Neural crest cell (in vitro differentiated cells): ENCODE results near the gene TRIM8. TPM values are rescaled to one million over a fixed set of nuclear protein-coding genes. Genes with fewer than 3 reads are reported as not detected.

ENCODE experiments used
- DNase-seq: peaks from one replicate; pipeline ENCODE4 v3.0.0; 2021; ENCODE audit warnings: low read depth, mixed read lengths, low spot score
- H3K27ac Mint-ChIP-seq: one replicate; pipeline ENCODE4 v1.8.0; 2021; ENCODE audit warnings: mild to moderate bottlenecking, mixed read lengths; ENCODE audit not compliant: unreplicated experiment
- H3K27me3 Mint-ChIP-seq: 2 replicates; pipeline ENCODE4 v1.8.0; 2021; ENCODE audit warnings: low read depth, mild to moderate bottlenecking, mixed read lengths
- H3K36me3 Mint-ChIP-seq: 2 replicates; pipeline ENCODE4 v1.8.0; 2021; ENCODE audit warnings: low read depth, mild to moderate bottlenecking, mixed read lengths
- H3K4me1 Mint-ChIP-seq: 2 replicates; pipeline ENCODE4 v1.8.0; 2021; ENCODE audit warnings: mixed read lengths
- H3K4me3 Mint-ChIP-seq: one replicate; pipeline ENCODE4 v1.8.0; 2021; ENCODE audit warnings: mild to moderate bottlenecking, mixed read lengths
- H3K9me3 Mint-ChIP-seq: 2 replicates; pipeline ENCODE4 v1.8.0; 2021; ENCODE audit warnings: mixed read lengths
- total RNA-seq: library from RNA; stranded (reverse); gene quantifications from 2 replicates; pipeline ENCODE4 v1.2.1, GENCODE V29; 2021
- TF ChIP-seq, protein P1 (sequence below): fragments of 200-600 bp; sonication (generic); conservative IDR thresholded peaks from 2 replicates; pipeline ENCODE4 v1.5.0; 2021; ENCODE audit warnings: antibody characterized with exemption, mild to moderate bottlenecking

The TRIM8 gene
- total RNA-seq, 1 donor from 2014 or later = 76.9 TPM

DNA sequence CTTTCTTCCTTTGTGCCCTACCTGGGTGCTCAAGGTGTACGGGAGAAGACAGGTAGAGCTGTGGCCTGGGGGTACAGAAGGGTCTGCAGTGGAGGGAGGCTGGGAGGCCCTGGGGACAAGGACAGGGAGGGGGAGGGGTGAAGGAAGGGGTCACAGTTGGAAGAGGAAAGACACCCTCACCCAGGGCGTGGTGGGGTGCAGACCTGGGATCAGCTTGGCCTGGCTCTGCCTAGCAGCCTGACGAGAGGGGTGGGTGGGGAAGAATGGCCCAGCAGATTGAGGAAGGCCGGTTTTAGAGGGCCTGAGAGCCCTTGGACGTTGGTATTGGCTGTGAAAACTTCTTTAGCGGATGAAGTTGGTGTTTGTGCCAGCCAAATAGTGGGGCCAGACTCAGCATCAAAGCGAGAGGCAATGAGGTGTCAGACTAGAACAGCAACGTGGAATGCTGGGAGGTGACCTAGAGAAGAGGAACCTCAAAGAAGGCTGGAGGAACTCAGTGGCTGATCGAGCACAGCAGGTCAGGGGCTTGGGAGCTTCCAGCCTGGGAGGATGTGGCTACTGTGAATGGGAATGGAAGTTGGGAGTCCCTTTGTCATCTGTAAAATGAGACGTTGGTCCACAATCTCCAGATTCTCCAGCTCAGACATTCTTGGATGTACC, 18.1 kb upstream of the TRIM8 start:
- peak overlapping the region; percentile 86 for H3K27ac Mint-ChIP-seq
- no peak for DNase-seq
- peak overlapping the region; percentile 27 for H3K4me3 Mint-ChIP-seq
- peaks cover 63% of the 10 kb centered on the region for H3K4me1 Mint-ChIP-seq
- peaks cover 8% of the 10 kb centered on the region for H3K36me3 Mint-ChIP-seq
- TF ChIP-seq, protein P1, sequence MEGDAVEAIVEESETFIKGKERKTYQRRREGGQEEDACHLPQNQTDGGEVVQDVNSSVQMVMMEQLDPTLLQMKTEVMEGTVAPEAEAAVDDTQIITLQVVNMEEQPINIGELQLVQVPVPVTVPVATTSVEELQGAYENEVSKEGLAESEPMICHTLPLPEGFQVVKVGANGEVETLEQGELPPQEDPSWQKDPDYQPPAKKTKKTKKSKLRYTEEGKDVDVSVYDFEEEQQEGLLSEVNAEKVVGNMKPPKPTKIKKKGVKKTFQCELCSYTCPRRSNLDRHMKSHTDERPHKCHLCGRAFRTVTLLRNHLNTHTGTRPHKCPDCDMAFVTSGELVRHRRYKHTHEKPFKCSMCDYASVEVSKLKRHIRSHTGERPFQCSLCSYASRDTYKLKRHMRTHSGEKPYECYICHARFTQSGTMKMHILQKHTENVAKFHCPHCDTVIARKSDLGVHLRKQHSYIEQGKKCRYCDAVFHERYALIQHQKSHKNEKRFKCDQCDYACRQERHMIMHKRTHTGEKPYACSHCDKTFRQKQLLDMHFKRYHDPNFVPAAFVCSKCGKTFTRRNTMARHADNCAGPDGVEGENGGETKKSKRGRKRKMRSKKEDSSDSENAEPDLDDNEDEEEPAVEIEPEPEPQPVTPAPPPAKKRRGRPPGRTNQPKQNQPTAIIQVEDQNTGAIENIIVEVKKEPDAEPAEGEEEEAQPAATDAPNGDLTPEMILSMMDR = no peak
- H3K9me3 Mint-ChIP-seq = no peaks in the 10 kb centered on the region
- H3K27me3 Mint-ChIP-seq = no peaks in the 10 kb centered on the region

DNA sequence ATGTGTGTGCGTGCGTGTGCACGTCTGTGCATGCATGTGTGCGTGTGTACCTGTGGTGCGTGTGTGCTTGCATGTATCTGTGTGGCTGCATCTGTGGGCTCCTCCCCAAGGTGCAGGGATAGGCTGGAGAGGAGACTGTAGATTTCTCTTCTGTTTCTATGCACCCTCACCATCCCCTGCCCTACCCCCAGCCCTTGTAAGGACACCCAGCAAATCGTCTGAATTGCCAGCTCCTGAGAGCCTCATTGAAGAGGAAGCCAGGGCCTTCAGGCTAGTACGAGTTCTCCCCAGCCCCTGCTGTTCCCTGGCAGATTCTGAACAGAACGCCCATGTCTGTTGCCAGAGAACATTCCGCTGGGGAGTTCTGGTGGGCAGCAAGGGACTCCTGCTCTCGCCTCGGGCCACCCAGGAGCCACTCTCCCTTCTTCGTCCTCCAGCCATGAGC, 17.0 kb upstream of the TRIM8 start:
- peak overlapping the region; percentile 97 for H3K27ac Mint-ChIP-seq
- peaks cover 9% of the 10 kb centered on the region for H3K36me3 Mint-ChIP-seq
- H3K9me3 Mint-ChIP-seq = no peaks in the 10 kb centered on the region
- TF ChIP-seq, protein P1 = no peak
- no peaks in the 10 kb centered on the region for H3K27me3 Mint-ChIP-seq
- peaks cover 72% of the 10 kb centered on the region for H3K4me1 Mint-ChIP-seq
- peak overlapping the region; percentile 62 for H3K4me3 Mint-ChIP-seq
- DNase-seq = no peak

DNA sequence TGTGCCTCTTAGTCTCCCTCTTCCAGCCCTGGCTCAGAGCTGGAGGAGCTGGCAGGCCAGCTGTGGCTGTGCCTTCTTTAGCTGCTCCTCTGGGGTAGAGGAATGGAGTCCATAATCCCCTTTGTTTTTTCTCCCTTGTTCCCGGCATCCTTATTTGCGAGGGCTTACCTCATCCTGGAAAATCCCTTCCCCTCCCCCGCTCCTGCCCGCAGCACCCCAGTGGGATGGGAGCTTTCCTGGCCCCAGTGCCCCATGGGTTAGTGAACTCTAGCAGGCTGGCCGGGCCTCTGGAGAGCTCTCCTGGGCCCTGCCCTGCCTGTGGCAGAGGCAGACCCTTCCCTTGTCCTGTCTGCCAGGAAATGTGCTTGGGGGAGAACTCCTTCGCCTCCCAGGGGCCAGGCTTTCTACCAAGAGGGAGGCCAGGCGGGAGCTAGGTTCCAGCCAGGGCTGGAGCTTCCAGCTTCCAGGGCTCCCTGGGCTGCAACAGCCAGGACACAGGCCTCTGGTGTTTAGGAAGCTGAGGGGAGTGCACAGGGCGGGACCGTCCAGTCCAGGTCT, 16.5 kb upstream of the TRIM8 start:
- H3K9me3 Mint-ChIP-seq = no peaks in the 10 kb centered on the region
- TF ChIP-seq, protein P1 = no peak
- H3K36me3 Mint-ChIP-seq = peaks cover 9% of the 10 kb centered on the region
- no peak for DNase-seq
- peaks cover 77% of the 10 kb centered on the region for H3K4me1 Mint-ChIP-seq
- peak overlapping the region; percentile 62 for H3K4me3 Mint-ChIP-seq
- H3K27me3 Mint-ChIP-seq = no peaks in the 10 kb centered on the region
- H3K27ac Mint-ChIP-seq = peak overlapping the region; percentile 97

DNA sequence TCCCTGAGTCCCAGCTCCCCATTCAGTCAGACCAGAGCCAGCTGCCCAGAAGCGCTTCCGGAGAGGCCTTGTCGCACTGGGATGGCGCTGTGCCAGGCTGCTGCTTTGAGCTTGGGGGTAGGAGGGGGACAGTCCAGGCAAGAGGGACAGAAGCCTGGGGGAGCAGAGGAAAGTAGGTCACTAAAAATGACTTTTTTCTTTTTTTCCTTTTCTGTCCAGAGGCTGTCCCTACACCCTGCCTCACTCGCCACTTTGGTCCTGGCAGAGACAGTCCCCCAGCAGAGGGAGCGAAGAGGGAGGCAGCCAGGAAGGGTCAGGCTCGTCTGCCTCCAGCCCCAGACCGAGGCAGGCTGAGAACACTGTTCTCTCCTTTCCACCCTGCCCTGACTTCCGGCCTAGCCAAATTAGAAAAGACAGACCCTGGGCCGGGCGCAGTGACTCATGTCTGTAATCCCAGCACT, 15.8 kb upstream of the TRIM8 start:
- Mint-ChIP-seq H3K4me3 (no peak overlapping the region), H3K27ac (no peak overlapping the region), H3K9me3 (no peaks in the 10 kb centered on the region), H3K4me1 (peaks cover 84% of the 10 kb centered on the region), H3K36me3 (peaks cover 9% of the 10 kb centered on the region), H3K27me3 (no peaks in the 10 kb centered on the region)
- TF ChIP-seq, protein P1 = no peak
- DNase-seq = no peak

DNA sequence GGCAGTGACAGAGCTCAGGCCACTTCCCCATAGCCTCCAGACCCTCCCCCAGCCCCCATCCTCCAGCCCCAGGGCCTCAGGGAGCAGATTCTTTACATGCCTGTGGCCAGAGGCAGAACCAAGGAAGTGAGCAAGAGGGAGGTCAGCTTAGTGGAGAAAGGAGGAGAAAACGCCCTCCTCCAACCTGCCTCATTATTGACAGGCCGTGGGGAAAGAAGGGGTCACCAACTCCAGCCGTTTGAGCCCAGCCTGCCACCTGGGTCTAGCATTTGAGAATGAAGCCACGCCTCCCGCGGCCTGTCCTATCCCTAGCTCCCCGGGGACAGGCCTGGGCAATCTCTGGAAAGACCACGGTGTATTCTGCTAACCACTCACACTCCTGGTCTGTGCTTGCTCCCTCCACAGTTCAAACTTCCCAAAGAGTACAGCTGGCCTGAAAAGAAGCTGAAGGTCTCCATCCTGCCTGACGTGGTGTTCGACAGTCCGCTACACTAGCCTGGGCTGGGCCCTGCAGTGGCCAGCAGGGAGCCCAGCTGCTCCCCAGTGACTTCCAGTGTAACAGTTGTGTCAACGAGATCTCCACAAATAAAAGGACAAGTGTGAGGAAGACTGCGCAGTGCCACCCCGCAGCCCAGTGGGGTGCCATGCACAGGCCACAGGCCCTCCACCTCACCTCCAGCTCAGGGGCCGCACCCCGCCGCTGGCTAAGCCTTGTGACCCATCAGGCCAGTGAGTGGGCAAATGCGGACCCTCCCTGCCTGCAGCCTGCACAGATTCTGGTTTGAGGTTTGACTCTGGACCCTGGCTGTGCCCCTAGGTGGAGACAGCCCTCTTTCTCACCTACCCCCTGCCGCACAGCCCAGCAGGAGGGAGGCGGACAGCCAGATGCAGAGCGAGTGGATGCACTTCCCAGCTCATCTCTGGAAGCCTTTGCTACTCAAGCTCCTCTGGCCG, 14.3 kb upstream of the TRIM8 start:
- Mint-ChIP-seq H3K36me3 (peaks cover 5% of the 10 kb centered on the region), H3K9me3 (no peaks in the 10 kb centered on the region), H3K27me3 (no peaks in the 10 kb centered on the region), H3K27ac (peak overlapping the region; percentile 89), H3K4me1 (peaks cover 82% of the 10 kb centered on the region), H3K4me3 (peak overlapping the region; percentile 67)
- TF ChIP-seq, protein P1 = no peak
- DNase-seq = no peak
